ENCODE results near the gene AOC2.
"Not testable (repeated sequence)": the region's sequence is repeated elsewhere in the genome, so short reads cannot be mapped to it uniquely, and the experiment has no call there.

Gene AOC2

DNA sequence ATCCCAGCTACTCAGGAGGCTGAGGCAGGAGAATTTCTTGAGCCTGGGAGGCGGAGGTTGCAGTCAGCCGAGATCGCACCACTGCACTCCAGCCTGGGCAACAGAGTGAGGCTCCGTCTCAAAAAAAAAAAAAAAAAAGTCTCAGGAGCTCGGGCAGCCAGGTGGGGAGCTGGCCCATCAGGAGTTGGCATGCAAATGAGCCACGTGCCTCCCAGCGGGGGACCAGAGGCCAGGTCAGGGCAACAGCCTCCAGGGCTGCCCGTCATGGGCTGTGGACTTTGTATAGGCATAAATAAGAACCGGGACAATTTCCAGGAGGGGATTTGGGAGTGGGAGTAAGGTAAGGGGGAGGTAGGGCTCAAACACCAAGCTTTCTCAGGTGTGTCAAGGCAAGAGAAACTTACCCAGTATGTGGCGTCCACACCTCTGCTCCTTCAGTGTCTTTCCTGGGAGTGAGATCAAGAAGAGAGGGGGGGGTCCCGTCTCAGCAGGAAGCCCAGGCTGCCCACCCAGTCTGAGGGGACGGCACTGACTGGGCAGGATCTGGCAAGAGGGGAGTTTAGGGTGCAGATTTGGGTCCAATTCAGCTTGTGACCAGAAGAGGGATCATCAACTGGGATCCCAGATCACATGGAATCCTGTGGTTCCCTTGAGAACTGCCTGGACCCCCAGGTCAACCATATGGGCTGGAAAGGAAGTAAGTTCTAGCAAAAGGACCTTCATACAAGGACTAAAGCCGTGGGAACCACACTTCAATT is 33.9 kb downstream of the AOC2 start:
- no peaks in the 10 kb centered on the region for H3K36me3 ChIP-seq (ENCODE audit: insufficient read depth, low read length)
- no peak overlapping the region; the same call in 1 of the 2 replicates for H3K9ac ChIP-seq (ENCODE audit: low read depth, low read length)
- no peaks in the 10 kb centered on the region; the same call in 1 of the 2 replicates for H3K9me3 ChIP-seq (ENCODE audit: control insufficient read depth, insufficient read depth, low read length)
- peaks cover 7% of the 10 kb centered on the region for H3K4me1 ChIP-seq (ENCODE audit: insufficient read depth, low read length)

DNA sequence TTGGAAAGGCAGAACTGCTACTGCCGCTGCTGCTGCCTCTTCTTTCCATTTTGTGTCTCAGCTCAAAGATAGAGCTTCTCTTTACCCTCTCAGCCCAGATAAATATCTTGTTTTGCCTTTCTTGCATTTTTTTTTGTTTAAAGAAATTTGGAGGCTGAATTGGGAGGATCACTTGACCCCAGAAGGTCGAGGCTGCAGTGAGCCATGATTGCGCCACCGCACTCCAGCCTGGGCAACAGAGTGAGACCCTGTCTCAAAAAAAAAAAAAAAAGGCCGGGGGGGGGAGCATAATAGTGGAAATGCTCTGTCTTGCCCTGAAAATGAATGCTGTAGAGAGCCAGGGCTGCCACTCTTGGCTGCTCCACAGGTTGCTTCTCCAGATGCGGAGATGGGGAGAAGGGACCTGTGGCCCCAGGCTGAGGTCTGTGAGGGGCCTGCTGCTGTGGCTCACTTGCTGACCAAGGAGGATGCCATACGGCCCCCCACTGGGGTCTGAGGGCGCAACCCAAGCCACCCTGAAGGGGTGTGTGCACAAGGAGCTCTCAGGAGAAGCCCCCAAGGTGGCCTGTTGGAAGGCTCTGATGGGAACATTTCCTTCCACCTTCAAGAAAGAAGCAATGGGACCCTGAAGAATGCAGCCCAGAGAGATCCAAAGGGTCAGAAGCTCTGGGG is 34.7 kb downstream of the AOC2 start:
- no peaks in the 10 kb centered on the region for H3K36me3 ChIP-seq (ENCODE audit: insufficient read depth, low read length)
- no peak overlapping the region for H3K9ac ChIP-seq (ENCODE audit: low read depth, low read length)
- no peaks in the 10 kb centered on the region; the same call in 1 of the 2 replicates for H3K9me3 ChIP-seq (ENCODE audit: control insufficient read depth, insufficient read depth, low read length)
- H3K4me1 ChIP-seq (ENCODE audit: insufficient read depth, low read length), result peaks cover 7% of the 10 kb centered on the region

DNA sequence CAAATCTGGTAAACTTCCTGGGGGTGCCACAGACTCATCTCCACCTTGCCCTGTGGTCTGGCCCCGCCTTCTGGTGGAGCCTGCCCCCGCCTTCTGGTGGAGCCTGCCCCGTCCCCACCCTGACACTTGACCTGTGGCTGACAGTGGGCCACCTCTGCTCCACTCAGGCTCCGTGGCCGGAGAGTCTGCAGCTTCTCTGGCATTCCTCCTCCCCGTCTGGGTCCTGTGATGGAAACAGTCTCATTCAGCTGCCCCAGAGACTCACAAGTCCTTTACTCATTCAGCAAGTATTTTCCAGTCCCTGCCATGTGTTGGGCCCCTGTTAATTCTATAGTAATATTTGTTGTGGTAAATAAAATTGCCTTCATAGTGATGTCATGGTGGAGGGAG is 35.2 kb downstream of the AOC2 start:
- Histone ChIP-seq H3K4me1 (ENCODE audit: insufficient read depth, low read length) (peaks cover 7% of the 10 kb centered on the region), H3K9ac (ENCODE audit: low read depth, low read length) (no peak overlapping the region), H3K9me3 (ENCODE audit: control insufficient read depth, insufficient read depth, low read length) (no peaks in the 10 kb centered on the region; the same call in 1 of the 2 replicates), H3K36me3 (ENCODE audit: insufficient read depth, low read length) (no peaks in the 10 kb centered on the region)

DNA sequence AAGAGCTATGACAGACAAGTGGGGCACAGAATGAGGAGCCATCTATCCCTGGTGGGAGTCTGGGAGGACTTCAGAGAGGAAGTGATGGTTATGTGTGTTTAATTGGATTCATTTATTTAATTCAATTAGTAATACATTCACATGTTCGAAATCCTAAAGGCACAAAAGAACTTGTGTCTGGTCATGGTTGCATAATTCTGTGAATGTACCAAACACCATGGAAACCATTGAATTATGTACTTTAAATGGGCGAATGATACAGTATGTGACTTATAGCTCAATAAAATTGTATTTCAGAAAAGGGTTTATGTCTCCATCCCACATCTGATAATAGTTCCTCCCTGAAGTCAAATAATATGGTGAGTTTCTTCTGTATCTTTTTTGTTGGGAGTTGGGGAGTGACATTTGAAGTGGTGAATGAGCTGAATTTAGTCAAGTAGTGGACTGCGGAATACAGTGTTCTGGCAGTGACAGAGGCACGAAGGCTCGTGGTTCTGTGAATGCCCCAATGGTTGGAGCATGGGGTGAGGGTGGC is 36.5 kb downstream of the AOC2 start:
- Histone ChIP-seq H3K4me1 (ENCODE audit: insufficient read depth, low read length) (peaks cover 7% of the 10 kb centered on the region), H3K9me3 (ENCODE audit: control insufficient read depth, insufficient read depth, low read length) (no peaks in the 10 kb centered on the region), H3K36me3 (ENCODE audit: insufficient read depth, low read length) (no peaks in the 10 kb centered on the region), H3K9ac (ENCODE audit: low read depth, low read length) (no peak overlapping the region)

DNA sequence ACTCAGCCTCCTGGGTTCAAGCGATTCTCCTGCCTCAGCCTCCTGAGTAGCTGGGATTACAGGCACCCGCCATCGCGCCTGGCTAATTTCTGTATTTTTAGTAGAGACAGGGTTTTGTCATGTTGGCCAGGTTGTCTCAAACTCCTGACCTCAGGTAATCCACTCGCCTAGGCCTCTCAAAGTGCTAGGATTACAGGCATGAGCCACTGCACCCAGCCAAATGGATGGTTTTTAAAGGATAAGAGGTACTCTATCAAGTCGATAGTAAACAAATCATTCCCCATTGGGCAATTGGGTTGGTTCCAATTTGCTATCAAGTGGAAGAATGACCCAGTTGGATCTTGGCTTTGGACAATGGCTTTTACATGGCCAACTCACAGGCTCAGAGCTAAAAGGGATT is 37.3 kb downstream of the AOC2 start:
- not testable (repeated sequence) for H3K4me1 ChIP-seq (ENCODE audit: insufficient read depth, low read length); H3K36me3 ChIP-seq (ENCODE audit: insufficient read depth, low read length); H3K9ac ChIP-seq (ENCODE audit: low read depth, low read length); H3K9me3 ChIP-seq (ENCODE audit: control insufficient read depth, insufficient read depth, low read length)

DNA sequence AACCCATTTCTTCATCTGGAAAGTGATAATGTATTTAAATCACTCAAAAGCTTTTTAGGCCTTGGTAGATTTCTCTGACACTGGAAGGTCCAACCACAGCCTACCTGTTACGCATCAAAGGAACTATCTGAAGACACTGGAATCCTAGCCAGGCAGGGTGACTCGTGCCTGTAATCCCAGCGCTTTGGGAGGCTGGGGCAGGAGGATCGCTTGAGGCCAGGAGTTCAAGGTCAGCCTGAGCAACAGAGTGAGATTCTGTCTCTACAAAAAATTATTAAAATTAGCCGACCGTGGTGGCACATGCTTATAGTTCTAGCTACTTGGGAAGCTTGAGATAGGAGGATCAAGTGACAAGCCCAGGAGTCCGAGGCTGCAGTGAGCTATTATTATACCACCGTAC is 37.8 kb downstream of the AOC2 start:
- no peaks in the 10 kb centered on the region for H3K9me3 ChIP-seq (ENCODE audit: control insufficient read depth, insufficient read depth, low read length)
- H3K9ac ChIP-seq (ENCODE audit: low read depth, low read length), result no peak overlapping the region
- peaks cover 7% of the 10 kb centered on the region for H3K4me1 ChIP-seq (ENCODE audit: insufficient read depth, low read length)
- no peaks in the 10 kb centered on the region for H3K36me3 ChIP-seq (ENCODE audit: insufficient read depth, low read length)

DNA sequence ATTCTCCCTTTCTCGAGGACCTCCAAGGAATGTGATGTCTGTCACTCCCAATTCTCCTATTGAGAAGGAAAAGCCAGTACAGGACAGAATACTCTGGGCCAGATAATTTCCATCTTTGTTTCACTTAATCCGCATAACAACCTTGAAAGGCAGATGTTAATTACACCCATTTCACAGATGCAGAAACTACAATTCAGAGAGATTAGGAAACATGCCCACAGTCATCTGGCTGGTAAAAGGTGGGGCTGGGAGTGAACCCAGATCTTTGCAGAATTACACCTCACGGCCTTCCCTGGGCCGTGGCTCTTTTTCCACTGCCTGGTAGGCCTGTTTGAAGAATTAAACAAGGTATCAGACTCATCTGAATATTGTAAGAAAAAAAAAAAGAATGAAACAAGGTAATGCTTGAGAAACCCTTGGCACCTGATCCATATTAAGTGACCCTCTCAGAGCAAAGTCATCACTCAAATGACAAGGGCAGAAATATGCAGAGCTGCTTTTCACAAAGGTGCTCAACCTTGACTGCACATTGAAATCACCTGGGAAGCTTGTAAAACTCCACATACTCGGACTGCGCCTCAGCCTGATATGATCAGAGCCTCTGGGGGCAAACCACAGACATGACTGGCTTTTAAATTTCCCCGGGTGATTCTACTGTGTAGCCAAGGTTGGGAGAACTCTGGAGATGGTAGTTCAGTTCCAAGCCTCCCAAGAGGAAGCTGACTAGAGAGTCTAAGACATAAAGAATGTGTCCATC is 39.6 kb downstream of the AOC2 start:
- Histone ChIP-seq H3K4me1 (ENCODE audit: insufficient read depth, low read length) (no peaks in the 10 kb centered on the region; the same call in 1 of the 2 replicates), H3K9ac (ENCODE audit: low read depth, low read length) (no peak overlapping the region), H3K36me3 (ENCODE audit: insufficient read depth, low read length) (no peaks in the 10 kb centered on the region), H3K9me3 (ENCODE audit: control insufficient read depth, insufficient read depth, low read length) (no peaks in the 10 kb centered on the region)

DNA sequence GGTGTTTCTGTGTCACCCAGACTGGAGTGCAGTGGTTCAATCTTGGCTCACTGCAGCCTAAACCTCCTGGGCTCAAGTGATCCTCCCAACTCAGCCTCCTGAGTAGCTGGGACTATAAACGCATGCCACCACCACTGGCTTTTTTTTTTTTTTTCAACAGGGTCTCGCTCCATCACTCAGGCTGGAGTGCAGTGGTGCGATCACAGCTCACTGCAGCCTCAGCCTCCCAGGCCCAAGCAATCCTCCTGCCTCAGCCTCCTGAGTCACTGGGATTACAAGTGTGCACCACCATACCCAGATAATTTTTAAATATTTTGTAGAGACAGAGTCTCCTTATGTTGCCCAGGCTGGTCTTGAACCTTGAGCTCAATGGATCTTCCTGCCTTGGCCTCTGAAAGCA is 41.4 kb downstream of the AOC2 start:
- H3K9ac ChIP-seq (ENCODE audit: low read depth, low read length); H3K9me3 ChIP-seq (ENCODE audit: control insufficient read depth, insufficient read depth, low read length): not testable (repeated sequence)

DNA sequence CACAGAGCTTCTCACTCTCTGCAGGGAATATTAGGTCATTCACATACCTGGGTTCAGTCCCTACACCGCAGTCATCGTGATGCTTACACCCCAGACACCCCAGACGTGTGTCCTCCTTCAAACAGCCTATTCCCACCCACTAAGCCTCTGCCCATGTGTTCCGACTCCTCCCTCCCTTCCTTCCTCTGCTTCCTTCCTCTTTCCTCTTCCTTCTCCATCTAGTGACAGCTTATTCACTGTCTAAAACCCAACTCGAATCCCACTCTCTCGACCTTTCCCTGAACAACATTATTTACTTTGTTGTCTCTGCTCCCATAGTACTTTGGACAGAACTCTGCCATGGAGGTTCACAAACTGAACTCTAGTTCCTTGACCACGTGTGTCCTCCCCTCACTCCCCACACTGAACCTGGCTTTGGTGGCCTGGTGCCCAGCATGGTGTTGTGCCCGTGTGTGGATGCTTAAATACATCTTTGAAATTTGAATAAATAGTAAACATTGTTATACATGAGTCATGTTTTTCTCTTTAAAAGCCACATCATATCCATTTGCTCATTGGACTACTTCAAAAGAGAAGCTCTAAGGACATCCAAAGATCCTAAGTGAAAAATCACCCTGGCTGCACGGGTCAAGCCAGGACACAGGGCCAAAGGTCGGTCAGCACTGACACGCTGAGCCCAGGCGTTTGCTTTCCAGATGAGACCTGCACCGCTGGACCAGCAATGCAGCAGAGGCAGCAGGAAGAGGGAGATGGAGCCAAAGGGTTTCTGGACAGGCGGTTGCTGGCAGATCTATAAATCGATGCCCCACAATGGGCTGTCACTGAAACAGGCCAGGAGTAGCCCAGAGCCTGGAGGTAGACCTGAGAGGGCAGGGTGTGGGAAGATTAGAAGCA is 42.1 kb downstream of the AOC2 start:
- no peaks in the 10 kb centered on the region for H3K9me3 ChIP-seq (ENCODE audit: control insufficient read depth, insufficient read depth, low read length)
- no peak overlapping the region for H3K9ac ChIP-seq (ENCODE audit: low read depth, low read length)
- no peaks in the 10 kb centered on the region for H3K36me3 ChIP-seq (ENCODE audit: insufficient read depth, low read length)
- peaks cover 3% of the 10 kb centered on the region; the same call in 1 of the 2 replicates for H3K4me1 ChIP-seq (ENCODE audit: insufficient read depth, low read length)

More for the DNA sequence above, 41.4 kb downstream of the AOC2 start:
- not testable (repeated sequence) for H3K36me3 ChIP-seq (ENCODE audit: insufficient read depth, low read length); H3K4me1 ChIP-seq (ENCODE audit: insufficient read depth, low read length)

DNA sequence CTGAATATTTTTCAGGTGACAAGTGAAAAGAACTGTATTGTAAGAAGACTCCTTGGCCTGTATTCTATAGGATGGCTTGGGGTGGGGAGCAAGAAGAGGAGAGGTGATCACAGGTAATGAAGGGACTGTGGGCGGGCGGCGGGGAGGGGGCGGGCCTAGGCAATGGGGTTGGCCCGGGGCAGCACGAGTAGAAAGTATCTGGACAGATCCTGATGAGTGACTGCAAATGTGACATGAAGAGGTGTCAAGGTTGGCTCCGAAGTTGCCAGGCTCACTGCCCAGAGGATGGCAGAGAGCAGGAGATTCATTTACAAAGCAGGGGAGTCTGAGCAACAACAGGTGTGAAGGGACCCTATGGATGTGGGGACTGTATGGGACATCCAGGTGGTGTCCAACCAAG is 45.4 kb downstream of the AOC2 start:
- Histone ChIP-seq H3K9me3 (ENCODE audit: control insufficient read depth, insufficient read depth, low read length) (no peaks in the 10 kb centered on the region), H3K4me1 (ENCODE audit: insufficient read depth, low read length) (peaks cover 12% of the 10 kb centered on the region), H3K9ac (ENCODE audit: low read depth, low read length) (no peak overlapping the region), H3K36me3 (ENCODE audit: insufficient read depth, low read length) (no peaks in the 10 kb centered on the region)

DNA sequence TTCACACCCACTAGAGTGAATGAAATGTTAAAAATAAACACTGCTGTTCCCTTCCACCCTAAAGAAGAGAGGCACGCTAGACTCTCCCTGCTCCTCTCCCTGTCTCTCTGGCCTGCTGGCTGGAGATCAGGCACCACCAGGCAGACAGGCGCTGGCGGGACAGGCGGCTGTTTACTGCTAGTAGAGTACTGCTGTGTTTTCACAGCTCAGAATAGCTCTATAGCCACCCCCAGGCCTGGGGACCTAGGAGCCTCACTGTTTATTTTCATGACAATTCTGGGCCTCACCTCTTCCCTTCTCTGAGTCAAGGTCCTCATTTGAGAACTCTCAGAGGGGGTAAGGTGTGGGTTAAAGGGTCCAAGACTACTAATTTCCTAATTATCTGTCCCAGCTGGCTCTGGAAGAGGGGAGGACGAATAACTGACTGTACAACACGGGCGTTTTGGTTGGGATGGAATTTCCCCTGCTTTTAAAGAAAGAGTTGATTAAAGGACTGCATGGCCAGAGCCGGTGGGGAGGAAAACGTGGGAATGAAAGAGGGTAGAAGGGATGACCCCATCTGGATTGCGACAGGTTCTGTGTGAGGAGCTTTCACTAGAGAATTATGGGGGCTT is 47.3 kb downstream of the AOC2 start:
- Histone ChIP-seq H3K4me1 (ENCODE audit: insufficient read depth, low read length) (peaks cover 12% of the 10 kb centered on the region), H3K9me3 (ENCODE audit: control insufficient read depth, insufficient read depth, low read length) (no peaks in the 10 kb centered on the region), H3K36me3 (ENCODE audit: insufficient read depth, low read length) (no peaks in the 10 kb centered on the region), H3K9ac (ENCODE audit: low read depth, low read length) (no peak overlapping the region)

DNA sequence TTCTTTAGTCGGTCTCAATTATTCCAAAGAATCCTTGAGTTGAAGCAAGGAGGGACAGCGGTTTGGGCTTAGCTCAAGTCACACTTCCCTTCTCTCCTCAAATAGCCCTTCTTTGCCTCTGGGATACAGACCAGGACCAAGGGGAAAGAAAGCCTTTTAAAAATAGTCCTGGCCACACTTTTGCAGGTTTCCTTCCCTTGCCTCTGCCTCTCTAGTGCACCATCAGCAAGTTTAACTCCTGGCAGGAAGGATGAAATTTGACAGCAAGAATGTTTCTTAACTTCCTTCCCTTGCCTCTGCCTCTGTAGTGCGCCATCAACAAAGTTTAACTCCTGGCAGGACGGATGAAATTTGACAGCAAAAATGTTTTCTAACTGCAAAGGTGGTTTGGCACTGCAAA is 49.0 kb downstream of the AOC2 start:
- H3K4me1 ChIP-seq (ENCODE audit: insufficient read depth, low read length), result peaks cover 12% of the 10 kb centered on the region
- H3K36me3 ChIP-seq (ENCODE audit: insufficient read depth, low read length), result no peaks in the 10 kb centered on the region
- no peak overlapping the region for H3K9ac ChIP-seq (ENCODE audit: low read depth, low read length)
- no peaks in the 10 kb centered on the region for H3K9me3 ChIP-seq (ENCODE audit: control insufficient read depth, insufficient read depth, low read length)

DNA sequence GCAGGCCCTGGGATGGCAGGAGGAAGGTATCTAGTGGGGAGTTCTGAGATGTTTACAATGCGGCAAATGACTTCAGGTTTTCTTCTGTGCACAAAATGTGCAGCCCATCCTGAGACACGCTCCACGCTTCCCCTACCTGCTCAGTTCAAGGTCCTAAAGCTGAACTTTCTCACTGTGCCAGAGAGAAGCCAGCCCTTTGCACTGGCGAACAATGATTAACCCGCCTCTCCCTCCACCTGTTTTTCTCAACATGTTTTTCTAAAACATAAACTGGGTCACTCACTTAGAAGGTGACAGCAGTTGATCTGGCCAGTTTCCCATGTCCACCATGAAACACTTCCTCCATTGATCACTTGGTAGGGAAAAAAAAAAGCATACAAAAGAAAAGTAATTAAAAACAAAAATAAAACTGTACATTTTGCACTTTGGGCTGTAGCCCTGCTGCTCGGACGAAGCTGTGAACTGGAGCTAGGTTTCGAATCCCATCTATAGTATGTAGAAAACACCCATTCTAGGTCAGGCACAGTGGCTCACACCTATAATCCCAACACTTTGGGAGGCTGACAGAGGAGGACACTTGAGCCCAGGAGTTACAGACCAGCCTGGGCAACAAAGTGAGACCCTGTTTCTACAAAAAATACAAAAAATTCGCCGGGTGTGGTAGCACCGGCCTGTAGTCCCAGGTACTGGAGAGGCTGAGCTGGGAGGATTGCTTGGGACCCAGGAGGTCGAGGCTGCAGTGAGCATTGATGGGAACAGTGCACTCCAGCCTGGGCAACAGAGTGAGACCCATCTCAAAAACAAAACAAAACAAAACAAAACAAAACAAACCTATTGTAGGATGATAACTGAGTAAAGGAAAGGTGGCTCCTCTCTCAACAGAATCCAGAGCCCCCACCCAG is 50.2 kb downstream of the AOC2 start:
- Histone ChIP-seq H3K9me3 (ENCODE audit: control insufficient read depth, insufficient read depth, low read length) (no peaks in the 10 kb centered on the region), H3K36me3 (ENCODE audit: insufficient read depth, low read length) (no peaks in the 10 kb centered on the region), H3K4me1 (ENCODE audit: insufficient read depth, low read length) (peaks cover 12% of the 10 kb centered on the region), H3K9ac (ENCODE audit: low read depth, low read length) (no peak overlapping the region)
